Measurements from ENCODE around the gene FBXO31.
"Not testable (repeated sequence)": the region's sequence is repeated elsewhere in the genome, so short reads cannot be mapped to it uniquely, and the experiment has no call there.

The FBXO31 gene

GRCh38 chr16:87360862-87361610, 22.5 kb downstream of the FBXO31 start:
- no peak for DNase-seq

DNA sequence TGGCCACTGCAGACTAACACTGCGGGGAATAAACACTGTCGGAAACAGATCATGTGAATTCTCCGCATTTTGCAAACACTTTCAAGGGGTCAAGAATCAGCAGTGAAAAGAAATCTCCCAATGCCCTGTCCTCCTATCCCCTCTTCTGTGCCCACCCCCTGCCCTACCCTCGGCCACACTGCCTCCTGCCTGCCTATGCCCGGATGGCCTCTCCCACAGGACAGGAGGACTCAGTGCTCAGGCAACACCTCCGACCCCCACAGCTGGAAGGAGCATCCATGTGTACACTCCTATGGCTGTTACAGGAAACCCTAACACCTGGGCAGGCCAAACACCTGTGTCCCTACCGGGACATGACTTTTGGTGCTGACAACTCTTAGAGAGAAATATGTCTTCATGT, 24.5 kb downstream of the FBXO31 start:
- no peak for DNase-seq

DNA sequence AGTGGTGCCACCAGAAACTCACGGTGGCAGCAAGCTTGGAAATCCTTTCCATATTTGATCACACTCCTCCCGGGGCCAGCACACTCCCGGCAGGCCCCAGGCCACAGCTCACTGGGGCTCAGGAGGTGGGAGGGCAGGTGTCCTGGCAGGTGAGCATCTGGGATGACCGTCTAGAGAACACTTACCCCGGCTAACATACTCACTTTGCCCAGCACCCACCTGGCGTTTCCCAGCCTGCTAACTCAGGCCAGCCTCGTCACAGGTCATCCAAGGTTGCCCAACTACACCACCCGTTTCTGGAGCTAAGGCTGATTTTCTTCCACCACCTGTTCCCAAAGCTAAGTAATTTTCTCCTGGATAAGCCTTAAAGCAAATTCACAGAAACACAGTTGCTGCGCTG, 24.9 kb downstream of the FBXO31 start:
- no peak for DNase-seq

- DNase-seq, result no peak
Observed at GRCh38 chr16:87358250-87358649, 25.3 kb downstream of the FBXO31 start.

DNA sequence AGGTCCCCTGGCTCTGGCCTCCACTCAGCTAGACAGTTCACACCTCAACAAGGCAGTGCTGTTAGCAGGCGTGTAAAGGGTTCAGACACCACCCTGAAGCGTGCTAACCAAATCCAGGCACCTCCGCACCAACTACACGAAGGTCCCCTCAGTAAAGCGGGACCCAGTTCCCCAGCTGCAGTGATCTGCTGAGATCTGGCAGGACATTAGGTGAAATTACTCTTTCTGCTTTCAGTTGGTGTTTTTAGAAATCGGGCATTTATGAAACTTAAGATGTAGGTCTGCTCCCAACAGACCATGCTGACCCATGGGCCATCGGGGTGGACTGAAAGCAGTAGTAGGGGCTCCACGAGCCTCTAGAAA, 27.1 kb downstream of the FBXO31 start:
- DNase-seq, result no peak

GRCh38 chr16:87353613-87354012, 30.0 kb downstream of the FBXO31 start:
- DNase-seq, result no peak

- DNase-seq, result no peak
Observed at GRCh38 chr16:87352818-87353217, 30.8 kb downstream of the FBXO31 start.

- no peak for DNase-seq
Observed at GRCh38 chr16:87351320-87351698, 32.3 kb downstream of the FBXO31 start.

DNA sequence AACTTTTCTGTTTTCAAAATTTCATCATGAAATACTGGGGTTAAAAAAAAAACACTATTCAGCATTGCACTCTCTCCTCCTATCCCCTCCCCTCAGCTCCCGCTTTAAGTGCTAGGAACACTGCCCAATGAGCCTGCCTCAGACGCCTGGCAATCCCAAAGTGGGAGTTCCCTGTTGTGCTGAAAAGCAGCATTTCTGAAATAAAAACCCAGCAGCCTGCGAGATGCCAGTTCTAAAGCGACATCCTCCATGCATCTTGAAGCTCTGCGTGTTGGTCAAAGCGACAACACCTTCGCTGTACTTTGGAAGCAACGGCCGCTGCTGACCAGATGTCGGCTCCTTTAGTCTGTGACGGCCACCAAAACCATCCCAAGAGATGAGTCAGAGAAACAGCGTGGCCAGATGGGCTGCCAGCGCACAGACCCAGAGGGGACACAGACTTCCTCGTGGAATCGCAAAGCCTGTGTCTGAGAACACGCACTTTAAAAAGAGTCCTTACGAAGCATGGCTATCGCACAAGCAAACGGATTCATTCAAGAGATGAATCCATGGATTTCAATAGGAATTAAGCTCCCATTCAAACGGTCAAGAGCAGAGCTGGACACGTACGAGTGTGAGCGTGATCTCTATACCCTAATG, 32.8 kb downstream of the FBXO31 start:
- DNase-seq, result no peak

- DNase-seq, result no peak
Observed at GRCh38 chr16:87350031-87350430, 33.5 kb downstream of the FBXO31 start.

- DNase-seq, result no peak
Observed at GRCh38 chr16:87348616-87349157, 34.9 kb downstream of the FBXO31 start.

DNA sequence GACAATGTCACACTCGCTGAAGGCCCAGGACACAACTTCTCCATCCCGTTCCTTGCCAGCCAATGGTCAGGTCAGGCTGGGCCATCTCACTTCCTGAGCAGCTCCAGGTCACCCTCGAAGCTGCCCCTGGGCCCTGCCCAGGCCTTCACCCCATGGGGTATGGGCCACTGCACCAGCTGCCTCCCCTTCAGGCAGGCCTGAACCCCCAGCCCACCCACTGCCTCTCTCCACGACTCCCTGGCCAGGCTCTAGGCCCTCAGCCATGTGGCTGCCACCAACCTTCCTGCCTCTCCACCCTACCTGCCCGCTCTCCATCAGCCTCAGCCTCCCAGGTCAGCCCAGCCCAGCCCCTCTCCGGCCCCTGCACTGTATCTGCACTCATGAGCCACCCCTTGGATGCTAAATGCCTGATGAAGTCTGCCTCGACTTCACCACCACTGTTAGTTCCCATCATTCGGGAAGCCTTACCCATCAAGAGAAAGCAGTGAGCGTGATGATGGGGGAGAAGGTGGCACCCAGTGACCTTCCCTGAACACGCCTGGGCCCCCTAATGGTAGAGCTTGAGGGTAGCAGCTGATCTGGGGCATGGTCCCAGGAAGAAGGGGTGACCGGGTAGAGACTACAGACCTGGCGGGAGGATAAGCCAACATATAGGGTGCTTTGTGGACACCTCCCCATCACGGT, 35.5 kb downstream of the FBXO31 start:
- no peak for DNase-seq

DNA sequence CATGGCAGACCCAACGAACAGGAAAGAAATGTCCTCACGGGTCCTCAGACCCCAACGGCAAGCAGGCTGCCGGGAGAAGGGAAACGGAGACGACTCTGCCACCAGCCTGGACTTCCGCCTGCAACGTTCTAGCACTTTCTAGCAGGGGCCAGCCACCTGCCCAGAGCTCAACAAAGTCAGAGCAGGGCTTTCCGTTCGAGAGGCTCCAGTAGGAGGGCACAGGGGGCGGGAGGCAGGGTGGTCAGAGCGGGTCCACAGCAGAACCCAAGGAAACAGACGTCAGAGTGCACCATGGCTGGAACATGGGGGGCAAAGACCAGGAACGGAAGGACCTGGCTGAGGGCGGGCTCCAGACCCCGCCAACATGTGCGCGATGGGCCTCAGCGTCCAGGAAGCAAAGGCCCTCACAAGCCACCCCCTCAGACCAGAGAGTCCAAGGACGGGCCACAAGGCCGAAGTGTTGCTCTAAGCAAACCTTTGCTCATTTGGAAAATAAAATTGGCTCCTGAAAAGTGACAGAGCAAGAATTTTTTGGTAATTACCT, 37.0 kb downstream of the FBXO31 start:
- DNase-seq, result no peak

DNA sequence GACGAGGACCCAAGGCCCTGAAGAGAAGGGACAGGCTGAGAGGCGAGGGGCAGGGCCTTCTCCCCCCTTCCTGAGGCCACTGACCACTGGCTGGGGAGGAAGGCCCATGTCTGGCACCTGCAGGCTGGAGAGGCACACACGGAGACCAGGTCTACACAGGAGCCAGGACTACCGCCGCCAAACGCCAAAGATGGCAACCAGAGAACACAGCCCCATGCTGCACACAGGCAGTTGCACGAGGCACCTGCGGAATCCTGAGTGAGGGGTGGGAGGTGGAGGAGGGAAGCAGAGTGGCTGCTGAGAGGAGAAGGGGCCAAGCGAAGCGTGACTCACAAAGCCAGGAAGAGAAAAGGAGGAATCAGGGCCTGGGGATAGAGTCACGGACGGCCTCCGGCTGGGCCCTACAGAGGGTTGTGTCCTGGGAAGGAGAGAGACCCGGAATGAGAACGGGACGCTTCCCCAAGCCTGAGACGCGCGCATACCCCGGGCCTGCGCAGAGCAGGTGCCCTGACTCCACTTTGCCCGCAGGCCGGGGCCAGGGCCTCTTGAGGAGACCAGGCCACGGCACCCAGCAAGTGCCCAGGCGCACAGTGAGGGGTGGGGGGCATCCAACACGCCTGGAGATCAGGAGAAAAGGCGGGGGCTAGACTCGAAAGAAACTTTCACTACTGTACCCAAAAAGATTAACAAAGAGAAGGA, 37.7 kb downstream of the FBXO31 start:
- DNase-seq, result no peak

DNA sequence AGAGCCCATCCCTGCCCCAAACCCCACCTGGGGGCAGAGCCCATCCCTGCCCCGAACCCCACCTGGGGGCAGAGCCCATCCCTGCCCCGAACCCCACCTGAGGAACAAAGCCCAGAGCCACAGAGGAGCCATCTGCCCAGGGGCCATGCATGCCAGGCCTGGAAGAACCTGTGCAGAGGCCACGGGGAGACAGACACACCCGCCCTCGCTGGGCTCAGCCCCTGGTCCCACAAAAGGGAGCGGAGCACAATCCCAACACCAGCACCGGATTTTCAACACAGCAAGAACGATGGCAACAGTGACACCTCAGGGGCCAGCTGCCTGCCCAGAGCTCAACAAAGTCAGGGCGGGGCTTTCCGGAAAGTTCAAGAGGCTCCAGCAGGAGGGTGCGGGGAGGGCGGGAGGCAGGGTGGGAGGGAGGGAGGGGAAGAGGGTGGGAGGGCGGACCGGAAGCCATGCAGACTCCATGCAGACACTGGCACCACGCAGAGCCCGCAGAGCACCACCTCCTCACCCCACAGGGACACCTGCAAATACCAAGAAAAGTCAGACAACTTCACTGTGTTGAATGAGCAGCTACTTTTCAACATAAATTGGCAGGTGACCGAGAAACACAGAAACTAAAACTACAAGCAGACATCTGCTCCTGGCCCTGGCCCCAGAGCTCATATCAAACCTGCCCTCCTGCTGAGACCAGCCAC, 38.5 kb downstream of the FBXO31 start:
- peak; percentile 24 to 82 (median 41) for DNase-seq

DNA sequence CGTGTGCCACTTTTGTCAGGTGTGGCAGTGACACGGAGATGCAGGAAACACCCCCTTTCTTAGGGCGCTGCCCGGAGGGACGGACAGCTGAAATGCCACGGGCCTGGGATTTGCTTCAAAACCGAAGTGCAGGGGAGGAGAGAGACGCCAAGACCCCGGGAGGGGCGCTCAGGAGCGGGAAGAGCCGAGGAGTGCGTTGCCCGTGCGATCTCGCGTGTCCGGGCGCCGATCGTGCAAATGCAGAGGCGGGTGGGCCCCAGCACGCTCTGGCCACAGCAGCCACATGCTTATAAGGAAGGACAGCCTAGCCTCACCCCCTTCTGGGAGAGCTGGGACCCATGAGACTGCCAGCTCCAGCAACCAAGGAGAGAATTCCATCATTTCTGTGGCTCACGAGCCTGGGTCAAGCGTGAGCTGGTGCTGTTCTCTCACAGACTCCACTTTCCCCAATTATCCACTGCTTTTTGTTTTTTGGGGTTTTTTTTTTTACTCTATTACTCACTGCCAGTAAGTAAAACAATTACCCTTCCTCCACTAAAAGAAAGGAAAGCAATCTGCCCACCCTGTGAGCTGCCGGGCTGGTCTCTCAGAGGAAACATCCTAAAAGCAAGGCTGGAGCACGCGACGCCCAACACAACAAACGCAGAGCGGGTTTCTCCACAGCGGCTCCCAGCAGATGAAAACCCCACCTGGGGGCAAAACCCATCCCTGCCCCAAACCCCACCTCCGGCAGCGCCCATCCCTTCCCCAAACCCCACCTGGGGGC, 39.2 kb downstream of the FBXO31 start:
- DNase-seq, result no peak

- DNase-seq, result no peak
Observed at GRCh38 chr16:87343753-87344050, 39.9 kb downstream of the FBXO31 start.

GRCh38 chr16:87342978-87343752, 40.4 kb downstream of the FBXO31 start:
- DNase-seq, result no peak

DNA sequence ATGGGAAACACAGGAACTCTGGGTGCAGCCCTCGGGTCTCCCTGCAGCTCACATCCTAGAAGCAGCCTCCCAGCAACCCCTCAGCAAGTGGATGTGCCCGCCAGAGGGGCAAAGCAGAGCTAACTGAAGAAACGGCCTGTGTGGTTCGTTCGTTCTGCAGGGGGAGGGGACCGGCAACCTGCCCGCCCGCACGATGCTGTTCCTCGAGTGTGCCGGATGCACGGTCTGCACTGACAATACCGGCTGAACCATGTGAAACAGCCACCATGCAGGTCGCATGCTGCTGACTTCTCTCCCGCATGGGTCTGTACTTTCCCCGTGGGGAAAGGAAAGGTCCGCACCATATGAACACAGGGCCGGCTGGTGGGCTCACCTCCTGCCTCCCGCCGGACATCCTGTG, 41.1 kb downstream of the FBXO31 start:
- no peak for DNase-seq

DNA sequence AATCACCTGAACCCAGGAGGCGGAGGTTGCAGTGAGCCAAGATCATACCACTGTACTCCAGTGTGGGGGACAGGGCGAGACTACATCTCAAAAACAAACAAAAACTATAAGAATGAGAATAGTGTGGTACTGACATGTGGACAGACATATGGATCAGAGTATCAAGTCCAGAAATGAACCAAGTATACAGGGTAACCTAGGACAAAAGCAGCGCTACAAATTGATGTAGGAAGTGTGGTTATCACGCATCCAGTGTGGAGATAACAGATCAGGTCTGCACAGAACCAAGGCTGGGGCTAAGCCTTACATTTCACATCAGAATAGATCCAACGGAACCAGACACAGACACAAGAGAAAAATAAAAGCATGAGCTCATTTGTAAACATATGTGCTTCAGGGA, 43.4 kb downstream of the FBXO31 start:
- no peak for DNase-seq

DNA sequence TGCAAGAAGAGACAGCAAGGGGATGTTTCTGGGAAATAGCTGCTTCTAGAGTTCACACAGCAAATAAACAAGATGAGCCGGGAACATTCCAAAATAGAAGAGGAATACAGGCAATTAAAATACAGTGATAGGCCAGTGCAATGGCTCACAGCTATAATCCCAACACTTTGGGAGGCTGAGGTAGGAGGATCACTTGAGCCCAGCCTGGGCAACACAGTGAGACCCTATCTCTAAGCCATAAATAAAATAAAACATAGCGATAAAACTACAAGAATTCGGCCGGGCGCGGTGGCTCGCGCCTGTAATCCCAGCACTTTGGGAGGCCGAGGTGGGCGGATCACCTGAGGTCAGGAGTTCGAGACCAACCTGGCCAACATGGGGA, 43.9 kb downstream of the FBXO31 start:
- not testable (repeated sequence) for DNase-seq
